Measurements from ENCODE around the gene TNIK.

DNA sequence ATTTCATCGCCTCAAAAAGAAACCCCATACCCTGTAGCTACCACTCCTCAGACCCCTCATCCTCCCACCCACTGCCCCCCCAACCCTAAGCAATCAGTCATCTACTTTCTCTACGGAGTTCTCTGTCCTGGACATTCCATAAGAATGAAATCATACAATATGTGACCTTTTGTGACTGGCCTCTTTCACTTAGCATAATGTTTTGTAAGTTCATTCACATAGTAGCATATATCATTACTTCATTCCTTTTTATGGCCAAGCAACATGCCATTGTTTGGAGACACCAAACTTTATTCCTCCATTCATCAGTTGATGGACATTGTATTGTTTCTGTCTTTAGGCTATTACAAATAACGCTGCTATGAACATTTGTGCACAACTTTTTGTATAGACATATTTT lies 64.2 kb downstream of the TNIK start:
- TF ChIP-seq, protein P1, sequence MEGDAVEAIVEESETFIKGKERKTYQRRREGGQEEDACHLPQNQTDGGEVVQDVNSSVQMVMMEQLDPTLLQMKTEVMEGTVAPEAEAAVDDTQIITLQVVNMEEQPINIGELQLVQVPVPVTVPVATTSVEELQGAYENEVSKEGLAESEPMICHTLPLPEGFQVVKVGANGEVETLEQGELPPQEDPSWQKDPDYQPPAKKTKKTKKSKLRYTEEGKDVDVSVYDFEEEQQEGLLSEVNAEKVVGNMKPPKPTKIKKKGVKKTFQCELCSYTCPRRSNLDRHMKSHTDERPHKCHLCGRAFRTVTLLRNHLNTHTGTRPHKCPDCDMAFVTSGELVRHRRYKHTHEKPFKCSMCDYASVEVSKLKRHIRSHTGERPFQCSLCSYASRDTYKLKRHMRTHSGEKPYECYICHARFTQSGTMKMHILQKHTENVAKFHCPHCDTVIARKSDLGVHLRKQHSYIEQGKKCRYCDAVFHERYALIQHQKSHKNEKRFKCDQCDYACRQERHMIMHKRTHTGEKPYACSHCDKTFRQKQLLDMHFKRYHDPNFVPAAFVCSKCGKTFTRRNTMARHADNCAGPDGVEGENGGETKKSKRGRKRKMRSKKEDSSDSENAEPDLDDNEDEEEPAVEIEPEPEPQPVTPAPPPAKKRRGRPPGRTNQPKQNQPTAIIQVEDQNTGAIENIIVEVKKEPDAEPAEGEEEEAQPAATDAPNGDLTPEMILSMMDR (IDR thresholded peaks at IDR 0.05): no peak
- no peak for TF ChIP-seq POLR2A (IDR thresholded peaks at IDR 0.05)

Data from uterus (tissue), 2 donors.